H9 (cell line): ENCODE data around the gene NDUFV2. TPM values are rescaled to one million over a fixed set of nuclear protein-coding genes. Genes with fewer than 3 reads are reported as not detected.

ENCODE experiments used
- DNase-seq: peaks from one replicate; pipeline ENCODE4 v3.0.0-alpha.2; 2017
- H2AFZ ChIP-seq: one replicate; pipeline ENCODE4 v1.6.1; 2013; ENCODE audit warnings: mild to moderate bottlenecking, low read length, control low read depth, moderate library complexity
- H2AK5ac ChIP-seq: 2 replicates; pipeline ENCODE4 v1.6.1; 2013; ENCODE audit warnings: low read length, control low read depth, mixed read lengths; ENCODE audit not compliant: insufficient read length
- H2BK120ac ChIP-seq: one replicate; pipeline ENCODE4 v1.6.1; 2013; ENCODE audit warnings: low read depth, mild to moderate bottlenecking, low read length, control low read depth, inconsistent platforms; ENCODE audit not compliant: poor library complexity, severe bottlenecking
- H2BK12ac ChIP-seq: 2 replicates; pipeline ENCODE4 v1.6.1; 2013; ENCODE audit warnings: low read length, control low read depth, mixed read lengths, low read depth; ENCODE audit not compliant: insufficient read length
- H2BK15ac ChIP-seq: 2 replicates; pipeline ENCODE4 v1.6.1; 2013; ENCODE audit warnings: low read depth, low read length, control low read depth
- H2BK20ac ChIP-seq: one replicate; pipeline ENCODE4 v1.6.1; 2013; ENCODE audit warnings: low read depth, mild to moderate bottlenecking, low read length, control low read depth, inconsistent platforms; ENCODE audit not compliant: poor library complexity, severe bottlenecking
- H2BK5ac ChIP-seq: 2 replicates; pipeline ENCODE4 v1.6.1; 2013; ENCODE audit warnings: low read length, control low read depth, mixed read lengths; ENCODE audit not compliant: insufficient read length
- H3K14ac ChIP-seq: 2 replicates; pipeline ENCODE4 v1.6.1; 2013; ENCODE audit warnings: low read length, control low read depth; ENCODE audit not compliant: insufficient read depth
- H3K18ac ChIP-seq: 2 replicates; pipeline ENCODE4 v1.6.1; 2013; ENCODE audit warnings: low read depth, mild to moderate bottlenecking, mixed read lengths, low read length, control low read depth; ENCODE audit not compliant: insufficient read length
- H3K23ac ChIP-seq: 2 replicates; pipeline ENCODE4 v1.6.1; 2013; ENCODE audit warnings: low read length, control low read depth, mixed read lengths, low read depth; ENCODE audit not compliant: insufficient read length
- H3K23me2 ChIP-seq: 2 replicates; pipeline ENCODE4 v1.6.1; 2013; ENCODE audit warnings: low read depth, mild to moderate bottlenecking, mixed read lengths, low read length, control low read depth; ENCODE audit not compliant: insufficient read length, poor library complexity, severe bottlenecking
- H3K27ac ChIP-seq: 2 replicates; pipeline ENCODE4 v1.5.1; 2013; ENCODE audit warnings: low read length, control low read depth, mixed read lengths, low read depth; ENCODE audit not compliant: insufficient read length
- H3K27me3 ChIP-seq: 2 replicates; pipeline ENCODE4 v1.6.1; 2013; ENCODE audit warnings: low read length, control low read depth, inconsistent platforms; ENCODE audit not compliant: insufficient read depth
- H3K4ac ChIP-seq: 2 replicates; pipeline ENCODE4 v1.6.1; 2013; ENCODE audit warnings: low read depth, mild to moderate bottlenecking, control low read depth, inconsistent platforms, low read length, moderate library complexity
- H3K4me1 ChIP-seq: 2 replicates; pipeline ENCODE4 v1.6.1; 2013; ENCODE audit warnings: low read length, control low read depth, inconsistent platforms; ENCODE audit not compliant: insufficient read depth
- H3K4me2 ChIP-seq: 2 replicates; pipeline ENCODE4 v1.6.1; 2013; ENCODE audit warnings: low read length, control low read depth, mixed read lengths; ENCODE audit not compliant: insufficient read length, insufficient read depth
- H3K56ac ChIP-seq: 2 replicates; pipeline ENCODE4 v1.6.1; 2013; ENCODE audit warnings: low read depth, mild to moderate bottlenecking, mixed read lengths, low read length, control low read depth; ENCODE audit not compliant: insufficient read length
- H3K79me1 ChIP-seq: 2 replicates; pipeline ENCODE4 v1.6.1; 2013; ENCODE audit warnings: low read depth, mild to moderate bottlenecking, moderate library complexity, low read length, control low read depth, inconsistent platforms; ENCODE audit not compliant: insufficient read depth, poor library complexity, severe bottlenecking
- H3K79me2 ChIP-seq: 2 replicates; pipeline ENCODE4 v1.6.1; 2013; ENCODE audit warnings: low read length, control low read depth, inconsistent platforms; ENCODE audit not compliant: insufficient read depth
- H3K9ac ChIP-seq: 2 replicates; pipeline ENCODE4 v1.6.1; 2013; ENCODE audit warnings: low read length, control low read depth, mixed read lengths; ENCODE audit not compliant: insufficient read length; ENCODE audit errors: extremely low read depth
- H3K9me3 ChIP-seq: one replicate; pipeline ENCODE4 v1.6.1; 2013; ENCODE audit warnings: low read depth, low read length, inconsistent platforms; ENCODE audit not compliant: control insufficient read depth
- H3T11ph ChIP-seq: one replicate; pipeline ENCODE4 v1.6.1; 2013; ENCODE audit warnings: mild to moderate bottlenecking, low read length, control low read depth, inconsistent platforms
- H4K20me1 ChIP-seq: one replicate; pipeline ENCODE4 v1.6.1; 2013; ENCODE audit not compliant: control insufficient read depth, insufficient read length, insufficient read depth
- H4K5ac ChIP-seq: 2 replicates; pipeline ENCODE4 v1.6.1; 2013; ENCODE audit warnings: low read depth, mild to moderate bottlenecking, mixed read lengths, low read length, control low read depth; ENCODE audit not compliant: insufficient read length
- H4K8ac ChIP-seq: replicated peaks from 2 replicates; pipeline ENCODE4 v1.6.1; 2013; ENCODE audit warnings: low read length, control low read depth, mixed read lengths, low read depth; ENCODE audit not compliant: insufficient read length
- H4K91ac ChIP-seq: 2 replicates; pipeline ENCODE4 v1.6.1; 2013; ENCODE audit warnings: low read depth, mild to moderate bottlenecking, moderate library complexity, mixed read lengths, low read length, control low read depth; ENCODE audit not compliant: insufficient read length
- H3K27ac Mint-ChIP-seq, 3 experiments: 2 replicates in 2 of 3; 3 replicates in 1 of 3; pipeline ENCODE4 v1.8.0; 2020 to 2021; ENCODE audit warnings: mixed read lengths in 3 of 3, mild to moderate bottlenecking in 1 of 3, moderate library complexity in 1 of 3
- H3K27me3 Mint-ChIP-seq: 2 replicates; pipeline ENCODE4 v1.8.0; 2021; ENCODE audit warnings: low read depth, mild to moderate bottlenecking, moderate library complexity, mixed read lengths
- H3K36me3 Mint-ChIP-seq, 3 experiments: 2 replicates in 2 of 3; 3 replicates in 1 of 3; pipeline ENCODE4 v1.8.0; 2020 to 2021; ENCODE audit warnings: low read depth in 3 of 3, mixed read lengths in 3 of 3; ENCODE audit not compliant: insufficient read depth in 1 of 3
- H3K4me1 Mint-ChIP-seq, 2 experiments: 2 replicates each; pipeline ENCODE4 v1.8.0; 2020; ENCODE audit warnings: mixed read lengths in 2 of 2
- H3K4me3 Mint-ChIP-seq, 2 experiments: 2 replicates in 1 of 2; 3 replicates in 1 of 2; pipeline ENCODE4 v1.8.0; 2020 to 2021; ENCODE audit warnings: mild to moderate bottlenecking in 2 of 2, mixed read lengths in 2 of 2, moderate library complexity in 1 of 2
- H3K9me3 Mint-ChIP-seq, 2 experiments: 2 replicates in 1 of 2; 3 replicates in 1 of 2; pipeline ENCODE4 v1.8.0; 2020; ENCODE audit warnings: mild to moderate bottlenecking in 2 of 2, mixed read lengths in 2 of 2, moderate library complexity in 1 of 2
- CTCF ChIP-seq: fragments of 200-600 bp; sonication (generic); conservative IDR thresholded peaks from 3 replicates; pipeline ENCODE4 v1.8.0; 2021; ENCODE audit warnings: antibody characterized with exemption, mild to moderate bottlenecking
- WGBS: extraction: QIAGEN DNeasy Blood & Tissue Kit; methylation state at CpG from one replicate; pipeline ENCODE4 v1.1.7; 2013; ENCODE audit warnings: missing lambda C conversion rate, low lambda C conversion rate, mixed read lengths; ENCODE audit not compliant: insufficient read length; ENCODE audit errors: extremely low coverage; 5-methylcytosine and 5-hydroxymethylcytosine counted together
- total RNA-seq: library from RNA; stranded (reverse); gene quantifications from 2 replicates; pipeline ENCODE4 v1.2.1, GENCODE V29; 2021

The NDUFV2 gene
- total RNA-seq, 1 experiment from 2014 or later = 206 TPM

DNA sequence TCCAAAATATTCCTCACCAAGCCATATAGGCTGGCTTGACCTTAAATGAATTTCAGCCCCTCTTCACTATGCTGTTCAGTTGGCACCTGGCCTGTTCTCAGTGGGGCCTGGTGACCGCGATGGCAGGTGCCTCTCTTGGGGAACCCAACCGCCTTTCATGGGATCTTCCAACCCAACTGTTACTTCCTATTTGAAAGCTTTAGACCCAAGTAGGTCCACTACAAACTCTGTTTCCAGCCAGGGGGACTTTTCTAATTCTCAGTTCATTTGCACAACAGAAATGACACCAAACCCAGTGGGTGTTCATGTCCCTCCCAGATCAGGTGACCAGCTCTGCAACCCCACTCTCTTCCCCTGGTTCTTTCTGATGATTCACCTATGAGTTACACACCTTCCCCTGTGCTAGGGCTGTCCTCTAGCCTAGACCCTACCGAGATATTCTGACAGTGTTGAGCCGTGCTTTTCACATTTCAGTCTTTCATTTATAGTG is 35.6 kb upstream of the NDUFV2 start:
- WGBS = no CpG with 5 or more reads among the region's 5 CpGs

More for the DNA sequence above, 35.6 kb upstream of the NDUFV2 start:
- no peak for TF ChIP-seq CTCF
- Histone ChIP-seq H2BK20ac (no peak overlapping the region), H2BK15ac (no peak overlapping the region), H2BK120ac (no peak overlapping the region), H2AFZ (no peak overlapping the region), H3K9ac (no peak overlapping the region), H3K23ac (no peak overlapping the region), H3K79me2 (no peaks in the 10 kb centered on the region), H3K56ac (no peak overlapping the region), H4K8ac (no peak overlapping the region), H3K14ac (no peak overlapping the region), H3K4me1 (no peaks in the 10 kb centered on the region), H2BK12ac (no peak overlapping the region), H2BK5ac (no peak overlapping the region), H2AK5ac (no peak overlapping the region), H3T11ph (no peak overlapping the region), H3K4me2 (no peak overlapping the region), H3K27ac (no peak overlapping the region), H3K27me3 (no peaks in the 10 kb centered on the region), H4K5ac (no peak overlapping the region), H4K20me1 (no peaks in the 10 kb centered on the region), H4K91ac (no peak overlapping the region), H3K18ac (no peak overlapping the region), H3K79me1 (no peaks in the 10 kb centered on the region), H3K9me3 (no peaks in the 10 kb centered on the region), H3K23me2 (no peaks in the 10 kb centered on the region), H3K4ac (no peak overlapping the region)
- Mint-ChIP-seq H3K27ac (no peak overlapping the region), H3K4me1 (peaks cover 5 to 6% of the 10 kb centered on the region in 2 experiments), H3K9me3 (no peaks in the 10 kb centered on the region), H3K36me3 (no peaks in the 10 kb centered on the region; a peak in 1 of 7 replicates), H3K4me3 (no peak overlapping the region), H3K27me3 (no peaks in the 10 kb centered on the region)
- no peak for DNase-seq
